Upper lobe of right lung (tissue), 1 donor: ENCODE results near the gene CHKA. TPM values are rescaled to one million over a fixed set of nuclear protein-coding genes. Genes with fewer than 3 reads are reported as not detected.
A peak's percentile ranks its signal among the peaks of the same experiment; 100 is the strongest.

ENCODE experiments used
- ATAC-seq: fragments of 200-7000 bp; cut with Tn5 transposase; one replicate; pipeline ENCODE4 v1.9.1; 2020; ENCODE audit warnings: mild to moderate bottlenecking, moderate library complexity
- DNase-seq: peaks from one replicate; pipeline ENCODE4 v3.0.0-alpha.2; 2020
- H3K27ac ChIP-seq: fragments of 200-600 bp; one replicate; pipeline ENCODE4 v1.8.0; 2022
- H3K27me3 ChIP-seq: fragments of 200-600 bp; one replicate; pipeline ENCODE4 v1.8.0; 2022; ENCODE audit warnings: mild to moderate bottlenecking
- H3K36me3 ChIP-seq: fragments of 200-600 bp; one replicate; pipeline ENCODE4 v1.8.0; 2022
- H3K4me1 ChIP-seq: fragments of 200-600 bp; one replicate; pipeline ENCODE4 v1.8.0; 2022
- H3K4me3 ChIP-seq: fragments of 200-600 bp; one replicate; pipeline ENCODE4 v1.8.0; 2022; ENCODE audit warnings: mild to moderate bottlenecking
- H3K9me3 ChIP-seq: fragments of 200-600 bp; one replicate; pipeline ENCODE4 v1.8.0; 2022
- CTCF ChIP-seq: fragments of 200-600 bp; IDR thresholded peaks from one replicate; pipeline ENCODE4 v1.8.0; 2022; ENCODE audit warnings: antibody characterized with exemption
- intact Hi-C: fragments of 100-400 bp; cut with DNase I; formaldehyde crosslinking; loops from one replicate; pipeline ENCODE4 v1.11.0; 2022
- microRNA-seq: library from miRNA; unstranded; fragments of <30 nt; microRNA quantifications from one replicate; pipeline ENCODE4 v1.2.0, GENCODE V29; 2020; ENCODE audit warnings: borderline microRNAs expressed
- total RNA-seq: library from RNA; stranded (reverse); fragmentation: NEBNext Ultra II Directional; extraction: Animal tissue kit (Norgen Biotek cat#: 25700); gene quantifications from one replicate; pipeline ENCODE4 v1.2.1, GENCODE V29; 2021
- donor health status: DM: no; HTN: yes; CAD: no; lungs with severe emphysema.

Gene CHKA
- total RNA-seq, 1 donor from 2014 or later = 53.3 TPM

GRCh38 chr11:68002938-68003845, 118.0 kb downstream of the CHKA start:
- DNase-seq (peak; percentile 88), ATAC-seq (peak; percentile 67)
- Histone ChIP-seq H3K27ac (peak overlapping the region; percentile 76), H3K9me3 (no peaks in the 10 kb centered on the region), H3K27me3 (no peaks in the 10 kb centered on the region), H3K4me3 (peak overlapping the region; percentile 72), H3K4me1 (peaks cover 9% of the 10 kb centered on the region), H3K36me3 (no peaks in the 10 kb centered on the region)
- no peak for TF ChIP-seq CTCF
- intact Hi-C loops = no loop called here

Small RNA genes within 50 kb of the gene (microRNA-seq; reads per million reads assigned to microRNA genes)
- not detected for gene MIR4691
- gene MIR6753 = not detected
- not detected for gene MIR7113

Other genes starting within 250 kb of the CHKA start
- gene UNC93B1, start 117.3 kb downstream of the CHKA start, total RNA-seq = 79.5 TPM
- 95.9 TPM for gene ALDH3B1, start 111.1 kb downstream of the CHKA start, total RNA-seq
- gene NDUFS8, start 90.7 kb downstream of the CHKA start, total RNA-seq = 118 TPM
- 216 TPM for gene TCIRG1, start 82.4 kb downstream of the CHKA start, total RNA-seq
- gene KMT5B, start 91.9 kb upstream of the CHKA start, total RNA-seq = 43.9 TPM
- gene C11orf24, start 150.6 kb upstream of the CHKA start, total RNA-seq = 26.7 TPM
- gene LRP5, start 191.2 kb upstream of the CHKA start, total RNA-seq = 101 TPM